HTERT RPE-1 (cell line): ENCODE data around the gene MICU1.
"Not testable (repeated sequence)": the region's sequence is repeated elsewhere in the genome, so short reads cannot be mapped to it uniquely, and the experiment has no call there.

Experiments
- in situ Hi-C: fragments of 300-500 bp; cut with MboI; formaldehyde crosslinking; loops from 4 replicates; pipeline ENCODE4 v1.14.3; 2020; ENCODE audit warnings: low sequenced_read_pairs

Gene MICU1

GRCh38 chr10:72331575-72332422 lies 294.1 kb downstream of the MICU1 start:
- in situ Hi-C loops = no loop called here

DNA sequence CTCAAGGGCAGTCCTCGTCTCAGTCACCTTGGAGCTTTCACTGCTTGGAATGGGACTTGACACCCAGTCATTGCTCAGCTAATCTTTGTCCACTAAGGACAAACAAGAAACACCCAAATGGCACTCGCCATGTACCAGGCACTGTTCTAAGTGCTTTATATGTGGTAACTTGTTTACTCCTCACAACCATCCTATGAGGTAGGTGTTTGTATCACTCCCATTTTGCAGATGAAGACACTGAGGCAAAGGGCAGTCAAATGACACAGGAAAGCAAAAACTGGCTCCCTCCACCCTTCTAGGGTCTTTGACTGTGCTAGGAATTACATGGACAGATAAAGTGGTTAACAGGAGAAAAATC lies 295.8 kb downstream of the MICU1 start:
- in situ Hi-C loops = no loop called here

DNA sequence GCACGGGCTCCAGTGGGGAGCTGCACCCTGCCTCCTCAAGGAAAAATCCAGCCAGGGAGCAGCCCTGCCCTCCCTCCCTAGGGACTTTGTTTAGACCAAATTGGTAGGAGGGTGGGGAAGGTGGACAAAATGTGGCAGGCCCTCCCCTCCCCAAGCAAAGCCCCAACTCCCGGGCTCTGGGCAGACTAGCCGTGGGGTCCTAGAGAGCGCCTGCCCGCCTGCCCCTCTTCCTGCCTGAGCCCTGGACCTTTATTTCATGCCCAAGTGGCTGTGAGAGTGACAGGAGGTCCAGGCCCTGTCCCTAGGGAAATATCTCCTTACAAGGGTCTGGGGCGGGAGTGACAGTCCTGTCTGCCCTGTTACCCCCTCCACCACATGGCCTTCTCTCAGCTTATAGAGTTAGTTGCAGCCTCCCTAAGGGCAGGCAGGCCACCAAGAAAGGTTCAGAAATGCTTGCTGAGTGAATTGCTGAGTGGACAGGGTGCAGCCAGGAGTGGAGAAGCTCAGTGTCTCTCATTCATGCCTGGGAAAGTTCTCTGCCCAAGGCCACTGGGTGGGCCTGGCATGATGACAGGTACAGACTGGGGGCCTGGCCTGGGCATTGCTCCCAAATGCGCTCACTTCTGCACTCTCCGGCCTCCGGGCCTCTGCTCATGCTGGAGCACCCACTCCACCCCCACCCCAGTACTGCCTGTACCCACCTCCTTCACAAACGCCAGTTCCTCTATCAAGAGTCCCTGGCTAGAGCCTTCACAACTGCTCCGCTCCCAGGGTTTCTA lies 296.4 kb downstream of the MICU1 start:
- in situ Hi-C loops = no loop called here

GRCh38 chr10:72328829-72329204 lies 297.1 kb downstream of the MICU1 start:
- in situ Hi-C loops = no loop called here

GRCh38 chr10:72328045-72328828 lies 297.6 kb downstream of the MICU1 start:
- in situ Hi-C loops = no loop called here

DNA sequence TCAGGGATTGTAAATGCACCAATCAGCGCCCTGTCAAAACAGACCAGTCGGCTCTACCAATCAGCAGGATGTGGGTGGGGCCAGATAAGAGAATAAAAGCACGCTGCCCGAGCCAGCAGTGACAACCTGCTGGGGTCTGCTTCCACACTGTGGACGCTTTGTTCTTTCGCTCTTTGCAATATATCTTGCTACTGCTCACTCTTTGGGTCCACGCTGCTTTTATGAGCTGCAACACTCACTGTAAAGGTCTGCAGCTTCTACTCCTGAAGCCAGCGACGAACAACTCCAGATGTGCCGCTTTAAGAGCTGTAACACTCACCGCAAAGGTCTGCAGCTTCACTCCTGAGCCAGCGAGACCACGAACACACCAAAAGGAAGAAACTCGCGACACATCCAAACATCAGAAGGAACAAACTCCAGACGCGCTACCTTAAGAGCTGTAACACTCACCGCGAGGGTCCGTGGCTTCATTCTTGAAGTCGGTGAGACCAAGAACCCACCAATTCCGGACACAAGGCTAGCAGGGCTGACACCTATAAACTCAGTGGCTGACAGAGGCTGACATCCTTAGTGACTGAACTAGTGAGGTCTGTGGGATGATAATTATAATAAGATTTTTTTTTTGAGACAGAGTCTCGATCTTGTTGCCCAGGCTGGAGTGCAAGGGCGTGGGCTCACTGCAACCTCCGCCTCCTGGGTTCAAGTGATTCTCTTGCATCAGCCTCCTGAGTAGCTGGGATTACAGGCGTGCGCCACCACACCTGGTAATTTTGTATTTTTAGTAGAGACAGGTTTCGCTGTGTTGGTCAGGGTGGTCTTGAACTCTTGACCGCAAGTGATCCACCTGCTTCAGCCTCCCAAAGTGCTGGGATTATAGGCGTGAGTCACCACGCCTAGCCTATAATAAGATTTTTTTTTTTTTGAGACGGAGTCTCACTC lies 298.9 kb downstream of the MICU1 start:
- in situ Hi-C loops = not testable (repeated sequence)

GRCh38 chr10:72325243-72326175 lies 300.4 kb downstream of the MICU1 start:
- in situ Hi-C loops = not testable (repeated sequence)

- in situ Hi-C loops = no loop called here
These were observed 302.1 kb downstream of the MICU1 start for GRCh38 chr10:72323771-72324191.

DNA sequence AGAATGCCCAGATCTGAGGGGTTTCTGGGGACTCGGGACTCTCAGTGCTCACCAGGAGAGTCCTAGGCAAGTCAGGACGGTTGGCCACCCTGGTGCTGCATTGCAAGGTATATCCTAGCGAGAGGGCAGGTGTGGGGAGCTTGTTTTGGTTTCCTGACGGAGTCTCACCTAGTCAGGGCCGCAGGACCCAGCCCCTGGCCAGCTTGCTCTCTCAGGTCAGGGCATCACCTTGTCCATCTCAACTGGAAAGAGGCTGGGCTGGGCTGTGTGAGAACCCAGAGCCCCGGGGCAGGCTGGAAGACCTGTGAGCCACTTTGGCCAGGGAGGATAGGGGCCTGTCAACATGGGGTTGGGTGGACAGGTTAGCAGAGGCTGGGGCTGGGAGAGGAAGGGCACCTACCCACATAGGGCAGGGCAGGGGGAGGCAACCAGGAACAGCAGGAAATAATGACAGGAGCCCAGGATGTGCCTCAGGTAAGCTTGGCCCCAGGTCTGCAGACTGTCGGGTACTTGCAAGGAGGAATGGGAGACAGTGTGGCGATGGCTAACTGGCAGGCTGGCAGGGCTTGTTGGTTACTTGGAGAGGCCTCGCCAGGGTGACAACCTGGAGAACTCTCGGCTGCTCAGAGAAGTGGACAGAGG lies 302.6 kb downstream of the MICU1 start:
- in situ Hi-C loops = no loop called here

GRCh38 chr10:72322280-72323058 lies 303.4 kb downstream of the MICU1 start:
- in situ Hi-C loops = no loop called here

DNA sequence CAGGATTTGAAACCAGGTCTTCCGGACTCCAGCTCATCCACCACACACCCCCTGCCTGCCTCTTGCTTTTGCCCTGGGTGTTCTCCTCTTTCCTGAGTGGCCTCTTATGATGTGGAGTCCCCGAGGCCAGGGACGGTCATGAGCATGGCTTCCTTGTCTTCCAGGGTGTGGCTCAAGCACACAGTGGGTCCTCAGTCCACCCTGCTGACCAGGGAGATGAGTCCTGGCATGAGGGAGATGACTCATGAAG lies 303.9 kb downstream of the MICU1 start:
- in situ Hi-C loops = no loop called here

GRCh38 chr10:72321248-72322029 lies 304.4 kb downstream of the MICU1 start:
- in situ Hi-C loops = no loop called here

- in situ Hi-C loops = no loop called here
These were observed 305.1 kb downstream of the MICU1 start for GRCh38 chr10:72320676-72321247.

DNA sequence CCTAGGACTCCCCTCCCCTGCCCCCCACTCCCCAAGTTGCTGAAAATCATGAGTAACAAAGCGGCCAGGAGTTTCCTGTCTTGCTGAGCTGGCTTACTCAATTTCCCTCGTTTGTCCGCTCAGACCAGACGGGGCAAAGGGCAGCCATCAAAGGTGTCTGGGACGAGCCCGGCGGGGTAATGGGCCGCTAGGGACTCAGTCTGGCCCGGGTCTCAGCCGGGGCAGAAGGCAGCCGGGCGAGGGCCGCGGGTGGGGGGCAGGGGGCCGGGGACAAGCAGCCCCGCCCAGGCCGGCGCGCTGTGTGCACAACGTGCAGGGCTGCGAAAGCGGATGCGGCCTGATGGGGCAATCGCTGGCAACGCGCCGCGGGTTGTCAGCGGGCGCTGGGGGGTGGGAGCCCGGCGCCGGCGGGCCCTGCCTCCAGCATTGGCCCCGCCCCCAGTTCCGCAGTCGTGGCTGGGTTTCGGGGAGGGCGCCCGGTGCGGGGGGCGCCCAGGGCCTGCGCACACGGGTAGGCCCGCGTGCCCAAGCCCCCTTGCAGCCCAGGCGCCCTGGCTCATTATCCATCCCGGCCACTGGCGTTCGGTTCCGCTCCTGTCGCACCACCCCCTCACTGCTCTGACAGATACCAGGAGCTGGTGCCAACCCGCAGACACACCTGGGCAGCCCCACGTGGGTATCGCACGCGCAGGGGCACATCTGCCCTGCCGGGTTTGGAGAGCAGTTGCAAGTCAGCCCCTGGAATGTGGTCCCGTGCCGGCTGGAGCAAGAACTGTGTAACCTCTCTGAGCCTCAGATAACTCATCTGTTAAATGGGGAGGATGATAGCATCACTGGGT lies 306.2 kb downstream of the MICU1 start:
- in situ Hi-C loops = no loop called here

DNA sequence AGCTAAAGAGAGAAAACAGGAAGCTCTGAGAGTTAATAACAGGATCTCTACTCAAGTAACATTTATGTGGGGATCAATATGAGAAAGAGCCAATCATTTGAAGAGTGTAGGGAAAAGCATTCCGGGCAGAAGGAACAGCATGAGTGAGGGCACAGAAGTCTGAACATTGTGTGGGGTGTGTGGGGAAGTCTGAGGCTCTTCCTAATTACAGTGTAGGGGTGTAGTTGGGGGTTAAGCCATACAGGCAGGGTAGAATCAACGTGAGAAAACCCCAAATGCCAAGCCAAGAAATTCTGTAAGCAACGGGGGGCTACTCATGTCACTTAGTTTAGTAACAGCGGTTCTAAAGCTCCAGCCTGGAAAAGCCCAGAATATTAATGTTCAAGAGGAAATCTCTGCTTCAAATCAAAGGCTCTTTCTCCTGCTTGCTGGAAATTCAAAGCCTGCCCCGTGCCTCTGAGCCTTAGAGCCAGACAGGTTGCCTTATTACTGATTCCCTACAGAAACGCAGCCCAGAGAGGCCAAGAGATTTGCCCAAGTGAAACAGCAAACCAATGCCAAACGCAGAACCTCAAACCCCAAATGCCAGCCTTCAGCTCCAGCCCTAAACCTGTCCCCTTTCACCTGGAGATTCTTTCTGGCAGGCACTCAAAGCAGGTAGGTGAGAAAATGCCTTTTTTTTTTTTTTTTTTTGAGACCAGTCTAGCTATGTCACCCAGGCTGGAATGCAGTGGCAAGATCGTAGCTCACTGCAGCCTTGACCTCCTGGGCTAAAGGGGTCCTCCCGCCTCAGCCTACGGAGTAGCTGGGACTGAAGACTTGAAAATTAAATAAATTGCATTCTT lies 307.2 kb downstream of the MICU1 start:
- in situ Hi-C loops = no loop called here
